Measurements from ENCODE around the gene TRPC1.

TRPC1 gene

DNA sequence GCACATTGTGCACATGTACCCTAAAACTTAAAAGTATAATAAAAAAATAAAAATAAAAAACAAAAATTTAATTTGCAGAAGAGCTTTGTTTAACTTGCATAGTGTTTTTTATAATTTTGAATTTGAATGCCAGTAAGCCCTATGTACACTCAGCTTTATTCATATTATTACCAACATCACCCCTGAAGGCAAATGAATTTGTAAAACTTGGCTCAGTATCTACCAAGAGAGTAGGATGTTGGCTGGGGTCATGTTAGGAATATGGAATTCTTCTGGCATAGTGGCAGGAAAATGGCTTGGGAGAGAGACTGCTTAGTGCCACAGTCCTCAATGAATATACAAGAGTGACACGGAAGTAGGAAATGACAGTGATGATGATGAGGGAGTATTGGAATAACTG is 30.7 kb downstream of the TRPC1 start:
- DNase-seq = no peak

GRCh38 chr3:142768338-142768737 is 44.5 kb downstream of the TRPC1 start:
- no peak for DNase-seq

DNA sequence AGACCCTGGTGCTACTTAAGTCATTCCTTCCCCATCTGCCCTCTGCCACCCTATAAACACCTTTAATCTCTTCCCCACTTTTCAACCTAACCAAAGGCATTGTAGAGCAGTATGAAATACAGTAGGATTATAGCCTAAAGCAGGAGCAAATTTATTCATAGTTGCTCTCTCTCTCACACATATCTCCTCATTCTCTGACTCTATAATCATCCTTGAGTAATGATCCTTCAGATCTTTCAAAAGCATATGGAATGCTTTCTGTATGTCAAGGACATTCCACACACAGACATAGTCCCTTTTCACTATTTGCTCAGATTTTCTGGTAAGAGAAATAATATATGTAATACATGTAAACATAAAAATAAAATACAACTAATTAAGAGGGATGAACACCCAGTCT is 54.1 kb downstream of the TRPC1 start:
- DNase-seq = no peak

GRCh38 chr3:142778541-142778940 is 54.7 kb downstream of the TRPC1 start:
- no peak for DNase-seq

DNA sequence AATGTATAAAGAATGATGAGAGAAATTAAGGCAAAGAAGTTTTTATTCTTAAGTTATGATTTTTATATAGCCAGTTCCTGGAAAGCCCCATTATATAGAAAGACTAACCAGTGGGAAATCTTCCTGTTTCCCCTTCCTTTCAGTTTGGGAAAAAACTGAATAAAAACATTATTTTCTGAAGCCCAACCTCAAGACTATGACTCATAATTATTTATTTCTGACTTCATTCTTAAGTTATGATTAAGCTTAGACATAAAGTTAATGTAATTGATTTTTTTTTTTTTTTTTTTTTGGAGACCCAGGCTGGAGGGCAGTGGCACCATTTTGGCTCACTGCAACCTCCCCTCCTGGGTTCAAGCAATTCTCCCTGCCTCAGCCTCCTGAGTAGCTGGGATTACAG is 55.8 kb downstream of the TRPC1 start:
- DNase-seq = no peak

DNA sequence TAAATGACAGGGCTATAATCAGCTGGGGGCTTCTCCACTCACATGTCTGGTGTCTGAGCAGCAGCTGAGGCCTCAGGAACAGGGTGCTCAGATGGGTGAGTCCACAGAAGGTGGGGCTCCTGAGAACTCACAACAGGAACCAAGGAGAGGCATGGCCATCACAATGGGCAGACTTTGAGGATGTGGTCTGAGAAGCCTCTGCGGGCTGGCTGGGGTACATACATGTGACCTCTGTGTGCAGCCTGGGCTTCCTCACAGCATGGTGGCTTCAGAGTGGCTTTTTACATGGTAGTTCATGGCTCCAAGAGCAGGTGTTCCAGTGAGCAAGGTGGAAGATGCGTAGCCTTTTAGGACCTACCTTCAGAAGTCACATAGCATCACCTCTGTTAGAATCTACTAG is 58.8 kb downstream of the TRPC1 start:
- DNase-seq = no peak

GRCh38 chr3:142784228-142784627 is 60.4 kb downstream of the TRPC1 start:
- DNase-seq = no peak

DNA sequence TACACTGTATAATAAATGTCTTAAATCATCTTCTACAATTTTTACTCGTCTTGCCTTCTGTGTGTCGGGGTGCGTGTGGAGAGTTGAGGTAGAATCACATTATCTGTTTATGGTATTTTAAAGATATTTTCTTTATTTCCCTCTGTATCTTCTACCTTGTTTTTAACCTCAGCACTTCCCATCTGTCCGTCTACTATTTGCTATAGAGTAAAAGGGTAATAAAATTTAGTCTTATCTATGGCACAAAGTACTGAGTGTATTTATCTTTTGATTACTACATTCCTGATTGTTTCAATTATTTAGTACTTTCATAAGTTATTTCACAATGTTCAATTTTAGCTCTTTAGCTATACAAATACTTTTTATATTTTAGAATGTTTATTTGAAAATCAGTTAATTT is 62.2 kb downstream of the TRPC1 start:
- no peak for DNase-seq

DNA sequence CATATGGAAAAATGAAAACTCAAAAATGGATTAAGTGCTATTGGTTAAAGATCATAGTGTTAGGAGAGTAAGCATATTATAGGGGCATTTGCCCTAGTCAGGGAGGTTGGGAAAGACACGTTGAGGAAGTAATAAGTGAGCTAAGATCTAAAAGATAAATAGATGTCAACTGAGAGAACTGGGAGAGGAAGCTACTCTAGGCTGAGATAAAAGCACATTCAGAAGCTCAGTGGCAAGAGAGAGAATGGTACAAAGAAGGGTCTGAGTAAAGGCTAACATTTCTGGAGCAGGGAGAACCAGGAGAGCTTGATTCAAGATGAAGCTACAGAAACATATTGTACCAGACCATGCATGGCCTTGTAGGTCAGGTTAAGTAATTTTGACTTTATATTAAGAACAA is 63.9 kb downstream of the TRPC1 start:
- no peak for DNase-seq

DNA sequence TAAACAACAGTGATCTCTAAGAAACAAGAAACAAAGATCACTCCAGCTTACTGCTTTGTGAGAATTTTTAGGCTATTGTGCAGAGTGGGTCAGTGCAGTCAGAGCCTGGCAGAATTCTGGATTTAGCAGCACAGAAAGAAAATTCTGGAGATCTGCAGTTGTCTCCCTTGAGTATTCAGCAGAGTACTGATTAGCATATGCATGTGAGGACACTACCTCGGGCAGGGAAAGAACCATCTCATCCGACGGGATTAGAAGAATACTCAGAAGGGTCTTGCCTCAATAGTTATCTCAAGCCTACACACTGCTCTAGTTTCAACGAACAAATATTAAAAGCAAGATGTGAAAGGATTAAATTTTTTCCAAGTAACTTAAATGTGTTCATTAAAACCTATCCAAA is 70.7 kb downstream of the TRPC1 start:
- DNase-seq = no peak

DNA sequence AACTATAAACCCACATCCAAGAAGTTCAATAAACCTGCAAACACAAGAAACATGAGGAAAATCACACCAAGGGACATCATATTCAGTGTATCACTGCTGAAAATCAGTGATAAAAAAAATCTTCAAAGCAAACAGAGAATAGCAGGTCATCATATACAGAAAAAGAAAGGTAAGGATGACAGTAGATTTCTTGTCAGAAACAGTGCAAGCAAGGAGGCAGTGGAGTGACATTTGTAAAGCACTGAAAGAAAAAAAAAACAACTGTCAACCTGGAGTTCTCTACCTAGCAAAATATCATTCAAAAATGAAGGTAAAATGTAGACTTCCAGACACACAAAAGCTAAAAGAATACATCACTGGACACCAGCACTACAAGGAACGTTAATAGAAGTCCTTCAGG is 71.5 kb downstream of the TRPC1 start:
- no peak for DNase-seq

GRCh38 chr3:142796823-142797222 is 73.0 kb downstream of the TRPC1 start:
- no peak for DNase-seq

DNA sequence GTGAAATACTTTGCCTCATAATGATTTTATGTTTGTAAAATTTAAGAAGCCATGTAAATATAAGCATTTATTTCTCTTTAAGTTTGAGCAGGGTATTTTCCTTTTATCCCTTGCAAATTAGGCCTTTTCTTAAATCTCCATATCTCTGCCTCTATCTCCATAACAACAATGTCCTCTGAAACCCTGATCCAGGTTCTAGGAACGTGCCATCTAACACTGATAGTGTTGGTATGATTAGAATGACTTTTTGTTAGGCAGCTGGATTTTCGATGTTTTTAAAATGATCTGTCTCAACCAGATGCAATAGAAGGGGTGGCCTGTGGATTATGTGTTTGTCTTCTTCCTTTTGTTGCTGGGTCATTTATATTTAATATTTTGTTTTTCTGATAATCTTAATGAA is 77.9 kb downstream of the TRPC1 start:
- no peak for DNase-seq

DNA sequence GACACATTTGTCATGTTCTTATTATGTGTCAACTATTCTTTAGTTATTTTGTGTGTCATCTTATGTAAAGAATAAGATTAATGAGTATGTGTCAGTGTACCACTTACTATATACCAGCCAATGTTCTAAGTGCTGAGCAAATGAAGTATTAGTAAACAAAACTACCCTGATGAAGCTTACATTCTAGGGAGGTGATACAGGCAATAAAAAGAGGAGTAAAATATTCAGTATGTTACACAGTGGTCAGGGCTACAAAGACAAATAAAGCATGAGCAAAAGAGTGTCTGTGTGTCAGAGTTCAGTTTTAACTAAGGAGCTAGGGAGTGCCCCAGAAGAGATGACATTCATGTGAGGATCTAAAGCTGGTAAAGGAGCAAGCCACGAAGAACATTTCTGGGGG is 79.1 kb downstream of the TRPC1 start:
- DNase-seq = no peak

DNA sequence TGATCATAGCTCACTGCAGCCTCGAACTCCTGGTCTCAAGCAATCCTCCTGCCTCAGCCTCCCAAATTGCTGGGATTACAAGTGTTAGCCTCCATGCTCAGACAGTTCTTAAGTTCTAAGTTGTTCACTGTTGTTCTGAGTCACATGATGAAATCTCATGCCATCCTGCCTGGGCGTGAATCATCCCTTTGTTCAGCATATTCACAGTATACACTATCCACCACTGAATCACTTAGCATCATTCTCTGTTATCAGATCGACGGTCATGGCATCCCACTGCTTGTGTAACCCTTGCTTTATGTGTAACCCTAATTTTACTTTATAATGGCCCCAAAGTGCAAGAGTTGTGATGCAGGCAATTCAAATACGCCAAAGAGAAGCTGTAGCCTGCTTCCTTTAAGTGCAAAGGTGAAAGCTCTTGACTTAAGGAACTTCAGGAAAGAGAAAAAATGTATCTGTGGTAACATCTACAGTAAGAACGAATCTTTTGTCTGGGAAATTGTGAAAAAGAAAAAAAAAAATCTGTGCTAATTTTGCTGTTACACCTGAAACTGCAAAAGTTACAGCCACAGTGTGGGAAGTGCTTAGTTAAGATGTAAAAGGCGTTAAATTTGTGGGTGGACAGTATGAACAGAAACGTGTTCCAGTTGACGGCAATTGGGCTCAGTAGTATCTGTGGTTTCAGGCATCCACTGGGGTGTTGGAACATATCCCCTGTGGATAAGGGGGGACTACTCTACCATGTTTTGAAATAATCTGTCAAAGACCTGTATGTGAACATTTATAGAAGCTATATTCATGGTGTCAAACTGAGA is 84.5 kb downstream of the TRPC1 start:
- DNase-seq = no peak

DNA sequence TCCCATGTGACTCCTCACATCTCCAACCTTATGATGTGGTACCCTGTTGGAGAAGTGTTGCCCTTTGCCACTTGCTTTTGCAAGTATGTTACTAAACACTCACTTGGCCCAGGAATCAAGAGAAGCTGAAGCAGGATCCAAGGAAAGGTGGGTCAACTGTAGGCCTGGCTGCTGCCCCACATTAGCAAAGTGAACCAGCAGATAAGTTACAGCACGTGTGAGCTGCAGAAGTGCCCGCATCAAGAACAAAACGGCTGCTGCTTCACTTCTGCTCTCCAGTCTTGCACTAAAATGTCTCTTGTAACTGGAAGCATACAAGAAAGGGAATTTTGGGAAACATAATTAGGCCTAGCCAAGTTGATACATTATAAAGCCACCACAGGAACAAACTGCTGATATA is 85.4 kb downstream of the TRPC1 start:
- DNase-seq = no peak

DNA sequence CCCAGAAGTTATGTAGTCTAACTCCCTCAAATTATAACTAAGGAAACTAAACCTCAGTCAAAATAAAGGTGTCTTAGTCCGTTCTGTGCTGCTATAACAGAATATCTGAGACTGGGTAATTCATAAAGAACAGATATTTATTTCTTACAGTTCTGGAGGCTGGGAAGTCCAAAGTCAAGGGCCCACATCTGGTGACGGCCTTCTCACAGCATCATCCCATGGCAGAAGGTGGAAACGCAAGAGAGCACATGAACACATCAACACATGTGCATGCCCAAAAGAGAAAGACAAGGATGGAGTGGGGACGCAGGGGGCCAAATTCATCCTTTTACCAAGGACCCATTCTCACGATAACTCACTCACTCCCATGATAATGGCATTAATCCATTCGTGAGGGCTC is 92.0 kb downstream of the TRPC1 start:
- no peak for DNase-seq

DNA sequence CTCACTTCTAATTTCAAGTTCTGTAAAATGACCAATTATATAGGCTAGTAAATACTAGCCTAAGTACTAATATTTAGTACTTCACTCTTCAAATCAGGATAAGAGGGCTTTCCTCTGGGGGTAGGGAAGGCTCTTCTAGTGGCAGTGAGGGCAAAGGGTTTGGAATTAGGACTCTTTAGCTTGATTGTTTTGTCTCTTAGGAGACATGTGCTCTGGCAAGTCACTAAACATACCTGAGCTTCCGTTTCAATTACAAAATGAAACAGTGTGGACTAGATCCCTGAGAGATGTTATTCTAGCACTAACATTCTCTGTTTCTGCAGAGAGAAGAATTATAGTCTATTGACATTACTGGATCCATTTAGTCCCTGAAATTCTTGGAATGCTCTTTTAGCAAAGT is 93.5 kb downstream of the TRPC1 start:
- no peak for DNase-seq

DNA sequence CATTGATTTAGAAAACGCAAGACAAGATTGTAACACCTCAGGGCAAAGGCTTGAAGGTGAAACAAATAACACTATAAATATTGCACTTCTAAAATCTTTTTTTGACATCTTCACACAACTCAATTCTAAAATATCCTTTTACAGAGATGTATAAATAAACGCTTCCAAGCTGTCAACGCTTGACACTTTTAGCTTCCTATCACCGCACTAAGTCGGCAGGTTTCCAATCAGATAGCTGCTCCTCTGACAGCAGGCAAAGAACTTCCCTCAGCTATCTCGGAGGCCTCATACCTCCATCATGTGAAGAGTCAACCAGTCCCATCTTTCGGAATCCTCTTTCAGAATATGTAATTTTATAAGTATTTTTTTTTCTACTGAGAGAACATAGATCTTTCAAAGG is 94.1 kb downstream of the TRPC1 start:
- no peak for DNase-seq

- no peak for DNase-seq
Measured at GRCh38 chr3:142818651-142819050, 94.8 kb downstream of the TRPC1 start.

DNA sequence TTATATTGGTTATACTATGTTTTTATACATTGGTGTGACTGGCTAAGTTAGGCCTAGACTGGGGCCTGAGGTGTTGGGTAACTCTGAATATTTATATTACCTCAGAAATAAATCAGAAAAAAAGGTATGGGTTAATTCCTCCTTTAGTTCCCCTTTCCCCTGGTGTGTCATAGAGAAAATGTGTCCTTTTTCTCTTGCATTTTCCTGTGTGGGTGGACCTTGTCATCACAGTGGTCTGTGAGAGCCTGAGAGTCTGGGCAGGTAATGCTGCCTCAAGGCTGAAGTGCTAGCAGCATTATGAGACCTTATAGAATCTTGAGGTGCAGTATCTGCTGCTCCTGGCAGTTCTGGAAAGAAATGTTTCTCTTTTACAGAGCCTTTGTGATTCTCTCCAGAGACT is 95.3 kb downstream of the TRPC1 start:
- no peak for DNase-seq

DNA sequence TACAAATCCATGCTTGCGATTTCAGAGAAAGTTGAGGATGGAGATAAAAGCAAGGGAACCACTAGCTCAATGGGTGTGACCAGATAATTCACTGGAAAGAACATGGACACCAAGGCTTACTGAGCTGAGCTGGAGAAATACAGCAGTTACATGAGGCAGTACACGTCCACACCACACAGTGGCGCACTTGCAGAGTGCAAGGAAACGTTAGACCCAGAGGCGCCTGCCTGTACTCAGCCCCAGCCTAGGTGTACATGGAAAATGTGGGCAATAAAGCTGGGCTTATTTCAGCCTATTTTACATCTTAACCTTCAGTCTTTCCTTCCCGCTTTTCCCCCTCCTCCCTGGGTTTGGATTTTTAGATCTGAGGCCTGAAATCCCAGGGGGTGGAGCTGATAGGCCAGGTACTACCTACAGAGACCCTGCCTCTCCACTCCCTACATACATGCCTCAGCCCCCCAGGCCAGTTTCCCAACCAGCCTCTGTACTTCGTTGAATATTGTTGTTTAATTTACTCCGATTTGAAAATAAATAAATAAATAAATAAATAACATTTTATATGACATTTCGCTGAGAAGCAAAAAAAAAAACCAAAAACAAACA is 105.0 kb downstream of the TRPC1 start:
- DNase-seq = peak; percentile 45

- no peak for DNase-seq
Measured at GRCh38 chr3:142837526-142837925, 113.7 kb downstream of the TRPC1 start.

DNA sequence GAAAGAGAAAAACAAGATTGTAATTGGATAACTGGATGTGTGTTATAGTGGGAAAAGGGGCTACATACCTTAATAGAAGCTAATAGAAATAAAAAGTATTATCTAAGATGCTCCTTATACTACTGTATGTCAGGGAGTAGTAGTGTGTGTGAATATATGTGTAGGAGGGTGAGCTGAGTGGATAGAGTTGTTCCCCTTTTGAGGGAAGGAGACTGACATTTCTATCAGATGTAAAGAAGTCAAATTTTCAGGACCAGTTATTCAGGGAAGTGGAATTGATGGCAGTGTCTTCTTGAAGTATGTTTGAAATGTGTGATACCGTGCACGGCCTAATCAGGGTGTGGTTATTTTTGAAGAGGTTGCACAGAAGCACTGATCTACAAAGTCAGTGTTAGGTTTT is 116.0 kb downstream of the TRPC1 start:
- DNase-seq = no peak

Measured in CD4-positive, alpha-beta T cell treated with Interleukin-17A for 1 hour (primary cell).